ENCODE results near the gene KRT10.

KRT10 gene

DNA sequence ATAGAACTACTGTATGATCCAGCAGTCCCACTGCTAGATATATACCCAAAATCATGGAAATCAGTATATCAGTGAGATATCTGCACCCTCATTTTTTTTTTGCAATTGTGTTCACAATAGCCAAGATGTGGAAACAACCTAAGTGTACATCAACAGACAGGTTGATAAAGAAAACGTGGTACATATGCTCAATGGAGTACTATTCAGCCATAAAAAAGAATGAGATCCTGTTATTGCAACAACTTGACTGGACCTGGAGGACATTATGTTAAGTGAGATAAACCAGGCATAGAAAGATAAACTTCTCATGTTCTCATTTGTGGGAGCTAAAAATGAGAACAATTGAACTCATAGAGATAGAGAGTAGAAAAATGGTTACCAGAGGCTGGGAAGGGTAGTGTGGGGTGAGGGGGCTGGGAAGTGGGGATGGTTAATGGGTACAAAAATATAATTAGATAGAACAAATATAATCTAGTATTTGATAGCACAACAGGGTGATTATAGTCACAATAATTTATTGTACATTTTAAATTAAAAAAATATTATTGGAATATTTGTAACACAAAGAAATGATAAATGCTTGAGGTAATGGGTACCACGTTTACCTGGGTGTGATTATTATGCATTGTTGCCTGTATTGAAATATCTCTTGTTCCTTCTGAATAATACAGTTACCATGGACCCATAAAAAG, 7.8 kb upstream of the KRT10 start:
- intact Hi-C loops (cut with DNase I; ENCODE audit: low total_unique reads) = no loop called here
- TF ChIP-seq, protein P1, sequence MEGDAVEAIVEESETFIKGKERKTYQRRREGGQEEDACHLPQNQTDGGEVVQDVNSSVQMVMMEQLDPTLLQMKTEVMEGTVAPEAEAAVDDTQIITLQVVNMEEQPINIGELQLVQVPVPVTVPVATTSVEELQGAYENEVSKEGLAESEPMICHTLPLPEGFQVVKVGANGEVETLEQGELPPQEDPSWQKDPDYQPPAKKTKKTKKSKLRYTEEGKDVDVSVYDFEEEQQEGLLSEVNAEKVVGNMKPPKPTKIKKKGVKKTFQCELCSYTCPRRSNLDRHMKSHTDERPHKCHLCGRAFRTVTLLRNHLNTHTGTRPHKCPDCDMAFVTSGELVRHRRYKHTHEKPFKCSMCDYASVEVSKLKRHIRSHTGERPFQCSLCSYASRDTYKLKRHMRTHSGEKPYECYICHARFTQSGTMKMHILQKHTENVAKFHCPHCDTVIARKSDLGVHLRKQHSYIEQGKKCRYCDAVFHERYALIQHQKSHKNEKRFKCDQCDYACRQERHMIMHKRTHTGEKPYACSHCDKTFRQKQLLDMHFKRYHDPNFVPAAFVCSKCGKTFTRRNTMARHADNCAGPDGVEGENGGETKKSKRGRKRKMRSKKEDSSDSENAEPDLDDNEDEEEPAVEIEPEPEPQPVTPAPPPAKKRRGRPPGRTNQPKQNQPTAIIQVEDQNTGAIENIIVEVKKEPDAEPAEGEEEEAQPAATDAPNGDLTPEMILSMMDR (IDR thresholded peaks at IDR 0.05) = no peak

DNA sequence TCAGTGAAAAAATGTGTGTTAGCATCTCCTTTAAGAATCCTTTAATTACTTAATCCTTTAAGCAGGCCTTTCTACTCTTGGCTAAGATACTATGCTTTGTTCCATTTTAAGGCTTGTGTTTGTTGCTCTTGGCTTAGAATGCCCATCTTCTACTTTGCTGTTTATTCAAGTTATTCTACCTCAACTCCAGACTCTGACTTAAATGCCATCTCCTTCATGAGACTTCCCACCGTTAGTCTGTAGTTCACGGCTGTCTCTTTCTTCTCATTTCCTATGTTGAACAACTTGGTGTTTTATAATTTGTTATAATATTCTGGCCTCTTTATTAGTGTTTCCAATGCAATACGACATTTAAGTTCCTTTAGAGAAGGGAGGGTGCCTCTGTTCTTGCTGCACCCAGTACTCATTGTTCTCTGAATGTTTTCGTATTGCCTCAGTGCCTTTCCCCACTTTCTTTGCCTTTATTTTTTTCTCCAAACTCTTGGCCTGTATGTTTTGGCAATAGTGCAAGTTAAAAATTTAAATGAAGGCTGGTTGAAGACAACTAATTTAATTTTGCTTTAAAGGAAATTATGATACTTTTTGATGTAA, 6.1 kb upstream of the KRT10 start:
- intact Hi-C loops (cut with DNase I; ENCODE audit: low total_unique reads) = no loop called here
- Histone ChIP-seq H3K4me3 (no peak overlapping the region), H3K27me3 (no peaks in the 10 kb centered on the region), H3K36me3 (no peaks in the 10 kb centered on the region), H3K9me3 (no peaks in the 10 kb centered on the region), H3K27ac (peak overlapping the region; percentile 55 to 62), H3K4me1 (peaks cover 0 to 26% (median 10%) of the 10 kb centered on the region in 4 donors)
- TF ChIP-seq, protein P1 (IDR thresholded peaks at IDR 0.05) = no peak
- DNase-seq = no peak

More for the DNA sequence above, 7.8 kb upstream of the KRT10 start:
- Histone ChIP-seq H3K9me3 (no peaks in the 10 kb centered on the region), H3K27ac (no peak overlapping the region), H3K4me3 (no peak overlapping the region), H3K4me1 (peaks cover 0 to 26% (median 10%) of the 10 kb centered on the region in 4 donors), H3K36me3 (peaks cover 0 to 10% (median 0%) of the 10 kb centered on the region in 3 donors), H3K27me3 (no peaks in the 10 kb centered on the region)
- no peak for DNase-seq

DNA sequence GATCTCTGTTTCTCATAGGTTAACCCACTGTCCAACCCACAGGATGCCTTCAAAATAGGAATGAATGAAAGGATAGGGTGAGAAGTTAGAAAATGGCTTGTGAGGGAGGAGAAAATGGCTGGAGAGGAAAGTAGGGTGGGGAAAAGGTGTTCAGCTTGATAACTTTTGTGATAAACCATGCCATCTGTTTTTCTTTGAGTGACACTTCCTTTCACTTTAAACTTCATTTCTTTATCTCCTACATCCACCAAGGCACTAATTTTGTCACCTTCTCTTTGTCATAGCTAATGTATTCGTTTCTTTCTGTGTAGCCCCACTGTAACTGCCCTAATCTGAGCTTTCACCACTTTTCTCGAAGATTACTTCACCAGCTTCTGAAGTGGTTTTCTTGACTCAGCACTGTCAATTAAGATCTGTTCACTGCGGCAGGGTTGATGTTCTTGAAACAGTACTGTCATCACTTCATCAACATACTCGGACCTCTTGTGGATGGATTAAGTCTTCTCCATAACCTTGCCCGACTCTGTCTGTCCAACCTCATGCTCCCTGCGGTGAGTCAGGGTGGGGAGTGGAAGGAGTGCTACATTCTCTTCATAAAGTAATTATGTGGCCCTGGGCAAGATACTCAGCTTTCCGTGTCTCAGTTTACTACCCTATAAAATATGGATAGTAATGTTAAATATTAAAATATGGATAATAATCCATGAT, 5.5 kb upstream of the KRT10 start:
- no peaks in the 10 kb centered on the region for H3K36me3 ChIP-seq
- peaks cover 0 to 26% (median 10%) of the 10 kb centered on the region in 4 donors for H3K4me1 ChIP-seq
- intact Hi-C loops (cut with DNase I; ENCODE audit: low total_unique reads) = no loop called here
- peak overlapping the region; percentile 55 to 62 for H3K27ac ChIP-seq
- peak; percentile 43 to 66 for DNase-seq
- no peak overlapping the region for H3K4me3 ChIP-seq
- TF ChIP-seq, protein P1 (IDR thresholded peaks at IDR 0.05) = no peak
- H3K9me3 ChIP-seq = no peaks in the 10 kb centered on the region
- no peaks in the 10 kb centered on the region for H3K27me3 ChIP-seq

DNA sequence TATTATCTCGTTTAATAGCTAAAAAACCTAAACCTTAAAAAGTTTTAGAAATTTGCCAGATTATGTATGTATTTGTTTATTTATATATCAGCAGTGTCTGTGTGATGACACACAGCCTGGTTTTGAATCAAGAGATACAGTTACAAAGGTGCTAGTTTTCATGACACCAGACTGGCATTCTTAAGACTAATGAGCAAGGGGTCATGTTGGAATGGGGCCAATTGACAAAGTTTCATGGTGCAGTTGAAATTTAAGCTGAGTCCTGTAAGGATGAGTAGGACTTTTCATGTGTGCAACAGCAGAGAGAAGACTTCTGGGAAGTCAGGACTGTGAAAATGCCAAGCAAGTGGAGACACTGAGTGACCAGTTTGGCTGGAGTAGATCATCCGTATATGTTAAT, 3.2 kb upstream of the KRT10 start:
- Histone ChIP-seq H3K9me3 (no peaks in the 10 kb centered on the region), H3K36me3 (no peaks in the 10 kb centered on the region), H3K27me3 (no peaks in the 10 kb centered on the region), H3K4me1 (peaks cover 0 to 26% (median 10%) of the 10 kb centered on the region in 4 donors), H3K4me3 (no peak overlapping the region), H3K27ac (no peak overlapping the region)
- TF ChIP-seq, protein P1 (IDR thresholded peaks at IDR 0.05) = no peak
- no peak for DNase-seq
- intact Hi-C loops (cut with DNase I; ENCODE audit: low total_unique reads) = no loop called here

DNA sequence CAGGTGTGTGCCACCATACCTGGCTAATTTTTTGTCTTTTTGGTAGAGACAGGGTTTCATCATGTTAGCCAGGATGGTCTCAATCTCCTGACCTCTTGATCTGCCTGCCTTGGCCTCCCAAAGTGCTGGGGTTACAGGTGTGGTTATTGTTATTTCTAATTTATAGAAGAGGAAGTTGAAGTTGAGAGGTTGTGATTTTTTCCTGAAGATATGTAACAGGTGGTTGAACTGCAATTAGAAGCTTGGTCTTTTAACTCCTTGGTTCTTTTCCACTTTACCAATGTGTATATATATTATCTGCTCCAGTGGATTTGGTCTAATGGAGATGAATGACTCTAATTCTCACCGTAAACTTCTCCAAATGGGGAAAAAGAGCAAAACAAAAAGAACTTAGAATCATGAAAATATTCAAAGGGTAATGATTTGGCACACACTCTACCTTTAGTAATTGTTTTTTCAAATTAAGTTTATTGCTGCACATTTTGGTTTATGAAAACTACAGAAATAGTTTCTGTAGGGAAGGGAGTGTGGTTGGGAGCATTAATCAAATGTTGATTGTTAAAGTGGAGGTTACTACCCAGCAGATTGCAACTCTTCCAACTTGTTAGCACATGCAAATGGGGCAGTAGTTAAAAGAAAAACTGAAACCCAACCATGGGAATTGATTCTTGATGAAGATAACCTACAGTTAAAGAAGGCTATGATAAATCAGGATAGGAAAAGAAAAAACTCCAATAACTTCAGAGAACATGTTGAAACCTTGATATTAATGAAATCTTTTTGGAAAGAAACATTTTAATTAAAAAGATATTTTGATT, 1.8 kb upstream of the KRT10 start:
- no peaks in the 10 kb centered on the region for H3K9me3 ChIP-seq
- no peak overlapping the region for H3K27ac ChIP-seq
- TF ChIP-seq, protein P1 (IDR thresholded peaks at IDR 0.05) = no peak
- H3K4me3 ChIP-seq = no peak overlapping the region
- H3K36me3 ChIP-seq = no peaks in the 10 kb centered on the region
- intact Hi-C loops (cut with DNase I; ENCODE audit: low total_unique reads) = no loop called here
- peaks cover 0 to 26% (median 9%) of the 10 kb centered on the region in 4 donors for H3K4me1 ChIP-seq
- DNase-seq = no peak
- no peaks in the 10 kb centered on the region for H3K27me3 ChIP-seq
